NCI-H2227 (cell line): ENCODE measurements around the gene MX2.

Experiments
- DNase-seq: peaks from one replicate; lab custom pipeline; 2025; ENCODE audit not compliant: unreplicated experiment; lab: John Stamatoyannopoulos, UW

Gene MX2

GRCh38 chr21:41432562-41433460 is 71.0 kb downstream of the MX2 start:
- DNase-seq, result no peak

- no peak for DNase-seq
Measured at GRCh38 chr21:41433566-41433965, 71.7 kb downstream of the MX2 start.

- no peak for DNase-seq
Measured at GRCh38 chr21:41435706-41436105, 73.9 kb downstream of the MX2 start.

GRCh38 chr21:41437729-41438128 is 75.9 kb downstream of the MX2 start:
- DNase-seq, result no peak

GRCh38 chr21:41438425-41439113 is 76.7 kb downstream of the MX2 start:
- no peak for DNase-seq

GRCh38 chr21:41439248-41439647 is 77.4 kb downstream of the MX2 start:
- DNase-seq, result no peak

GRCh38 chr21:41441546-41441945 is 79.7 kb downstream of the MX2 start:
- no peak for DNase-seq

- no peak for DNase-seq
Measured at GRCh38 chr21:41442481-41443186, 80.8 kb downstream of the MX2 start.

GRCh38 chr21:41443562-41443961 is 81.7 kb downstream of the MX2 start:
- no peak for DNase-seq

GRCh38 chr21:41444703-41445464 is 83.1 kb downstream of the MX2 start:
- DNase-seq, result no peak

- DNase-seq, result no peak
Measured at GRCh38 chr21:41445465-41445862, 83.6 kb downstream of the MX2 start.

GRCh38 chr21:41446586-41446985 is 84.8 kb downstream of the MX2 start:
- no peak for DNase-seq

GRCh38 chr21:41447356-41447755 is 85.5 kb downstream of the MX2 start:
- DNase-seq, result no peak

GRCh38 chr21:41449613-41450012 is 87.8 kb downstream of the MX2 start:
- no peak for DNase-seq

- DNase-seq, result no peak
Measured at GRCh38 chr21:41451753-41452676, 90.2 kb downstream of the MX2 start.

- DNase-seq, result no peak
Measured at GRCh38 chr21:41453198-41453597, 91.4 kb downstream of the MX2 start.

- DNase-seq, result no peak
Measured at GRCh38 chr21:41453761-41454160, 91.9 kb downstream of the MX2 start.

- DNase-seq, result no peak
Measured at GRCh38 chr21:41458121-41458520, 96.3 kb downstream of the MX2 start.

- DNase-seq, result no peak
Measured at GRCh38 chr21:41458559-41458958, 96.7 kb downstream of the MX2 start.
